Measurements from ENCODE around the gene GLB1L3. TPM values are rescaled to one million over a fixed set of nuclear protein-coding genes. Genes with fewer than 3 reads are reported as not detected.
"Not testable (repeated sequence)": the region's sequence is repeated elsewhere in the genome, so short reads cannot be mapped to it uniquely, and the experiment has no call there.

GLB1L3 gene
- total and polyA plus RNA-seq, 5 donors from 2014 or later, result 2.0 to 3.0 (median 2.3) TPM

GRCh38 chr11:134343646-134344045, 67.5 kb downstream of the GLB1L3 start:
- H3K27ac ChIP-seq (ENCODE audit: insufficient read depth, low read length, poor library complexity, severe bottlenecking), result no peak overlapping the region
- no peak for DNase-seq
- no peak for ATAC-seq (ENCODE audit: low read depth in 2 of 2)
- H3K36me3 ChIP-seq (ENCODE audit: control insufficient read depth, insufficient read depth, low read length), result no peaks in the 10 kb centered on the region
- no peak overlapping the region for H3K4me3 Mint-ChIP-seq
- no peaks in the 10 kb centered on the region for H3K4me1 Mint-ChIP-seq
- peaks cover 4% of the 10 kb centered on the region for H3K27me3 Mint-ChIP-seq
- H3K4me3 ChIP-seq (ENCODE audit: low read depth, low read length), result no peak overlapping the region
- H3K9me3 Mint-ChIP-seq, result no peaks in the 10 kb centered on the region
- H3K9me3 ChIP-seq (ENCODE audit: control insufficient read depth in 2 of 2, low read length in 2 of 2), result no peaks in the 10 kb centered on the region
- H3K27me3 ChIP-seq (ENCODE audit: control insufficient read depth, insufficient read depth, low read length), result no peaks in the 10 kb centered on the region
- no peak overlapping the region for H3K27ac Mint-ChIP-seq
- no peaks in the 10 kb centered on the region for H3K36me3 Mint-ChIP-seq
- H3K4me1 ChIP-seq (ENCODE audit: control insufficient read depth, insufficient read depth, low read length, poor library complexity, severe bottlenecking), result no peaks in the 10 kb centered on the region

GRCh38 chr11:134344497-134345236, 68.5 kb downstream of the GLB1L3 start:
- not testable (repeated sequence) for H3K4me3 ChIP-seq (ENCODE audit: low read depth, low read length); H3K9me3 ChIP-seq (ENCODE audit: control insufficient read depth in 2 of 2, low read length in 2 of 2); DNase-seq; H3K4me3 Mint-ChIP-seq; H3K4me1 Mint-ChIP-seq; H3K36me3 Mint-ChIP-seq; H3K27ac Mint-ChIP-seq; H3K27me3 Mint-ChIP-seq; H3K4me1 ChIP-seq (ENCODE audit: control insufficient read depth, insufficient read depth, low read length, poor library complexity, severe bottlenecking); H3K36me3 ChIP-seq (ENCODE audit: control insufficient read depth, insufficient read depth, low read length); H3K9me3 Mint-ChIP-seq; H3K27me3 ChIP-seq (ENCODE audit: control insufficient read depth, insufficient read depth, low read length); H3K27ac ChIP-seq (ENCODE audit: insufficient read depth, low read length, poor library complexity, severe bottlenecking)
- ATAC-seq (ENCODE audit: low read depth in 2 of 2), result peak in 1 of 2 donors; percentile 13

GRCh38 chr11:134345237-134345550, 69.0 kb downstream of the GLB1L3 start:
- Mint-ChIP-seq H3K9me3 (no peaks in the 10 kb centered on the region), H3K27ac (no peak overlapping the region), H3K4me1 (peaks cover 0 to 6% (median 4%) of the 10 kb centered on the region in 4 donors), H3K27me3 (peaks cover 4% of the 10 kb centered on the region), H3K4me3 (no peak overlapping the region), H3K36me3 (no peaks in the 10 kb centered on the region)
- no peak overlapping the region for H3K27ac ChIP-seq (ENCODE audit: insufficient read depth, low read length, poor library complexity, severe bottlenecking)
- ATAC-seq (ENCODE audit: low read depth in 2 of 2) (no peak), DNase-seq (no peak)
- H3K27me3 ChIP-seq (ENCODE audit: control insufficient read depth, insufficient read depth, low read length), result no peaks in the 10 kb centered on the region
- no peaks in the 10 kb centered on the region for H3K9me3 ChIP-seq (ENCODE audit: control insufficient read depth in 2 of 2, low read length in 2 of 2)
- no peaks in the 10 kb centered on the region for H3K4me1 ChIP-seq (ENCODE audit: control insufficient read depth, insufficient read depth, low read length, poor library complexity, severe bottlenecking)
- H3K4me3 ChIP-seq (ENCODE audit: low read depth, low read length), result no peak overlapping the region
- no peaks in the 10 kb centered on the region for H3K36me3 ChIP-seq (ENCODE audit: control insufficient read depth, insufficient read depth, low read length)

- no peak overlapping the region for H3K4me3 Mint-ChIP-seq
- H3K4me3 ChIP-seq (ENCODE audit: low read depth, low read length), result no peak overlapping the region
- H3K27me3 Mint-ChIP-seq, result peaks cover 4% of the 10 kb centered on the region
- no peaks in the 10 kb centered on the region for H3K9me3 ChIP-seq (ENCODE audit: control insufficient read depth in 2 of 2, low read length in 2 of 2)
- H3K36me3 Mint-ChIP-seq, result no peaks in the 10 kb centered on the region
- no peak overlapping the region for H3K27ac Mint-ChIP-seq
- ATAC-seq (ENCODE audit: low read depth in 2 of 2), result no peak
- no peaks in the 10 kb centered on the region for H3K36me3 ChIP-seq (ENCODE audit: control insufficient read depth, insufficient read depth, low read length)
- no peaks in the 10 kb centered on the region for H3K27me3 ChIP-seq (ENCODE audit: control insufficient read depth, insufficient read depth, low read length)
- no peak overlapping the region for H3K27ac ChIP-seq (ENCODE audit: insufficient read depth, low read length, poor library complexity, severe bottlenecking)
- H3K9me3 Mint-ChIP-seq, result no peaks in the 10 kb centered on the region
- peaks cover 0 to 6% (median 4%) of the 10 kb centered on the region in 4 donors for H3K4me1 Mint-ChIP-seq
- no peak for DNase-seq
- H3K4me1 ChIP-seq (ENCODE audit: control insufficient read depth, insufficient read depth, low read length, poor library complexity, severe bottlenecking), result no peaks in the 10 kb centered on the region
Observed at GRCh38 chr11:134346101-134346975, 70.2 kb downstream of the GLB1L3 start.

GRCh38 chr11:134346976-134347350, 70.8 kb downstream of the GLB1L3 start:
- Mint-ChIP-seq H3K36me3 (no peaks in the 10 kb centered on the region), H3K4me3 (no peak overlapping the region), H3K4me1 (peaks cover 0 to 6% (median 4%) of the 10 kb centered on the region in 4 donors), H3K27ac (peak overlapping the region in 1 of 3 donors; percentile 38), H3K27me3 (peaks cover 4% of the 10 kb centered on the region), H3K9me3 (no peaks in the 10 kb centered on the region)
- no peaks in the 10 kb centered on the region for H3K4me1 ChIP-seq (ENCODE audit: control insufficient read depth, insufficient read depth, low read length, poor library complexity, severe bottlenecking)
- H3K4me3 ChIP-seq (ENCODE audit: low read depth, low read length), result no peak overlapping the region
- no peaks in the 10 kb centered on the region for H3K36me3 ChIP-seq (ENCODE audit: control insufficient read depth, insufficient read depth, low read length)
- DNase-seq (no peak), ATAC-seq (ENCODE audit: low read depth in 2 of 2) (no peak)
- no peaks in the 10 kb centered on the region for H3K27me3 ChIP-seq (ENCODE audit: control insufficient read depth, insufficient read depth, low read length)
- no peaks in the 10 kb centered on the region for H3K9me3 ChIP-seq (ENCODE audit: control insufficient read depth in 2 of 2, low read length in 2 of 2)
- no peak overlapping the region for H3K27ac ChIP-seq (ENCODE audit: insufficient read depth, low read length, poor library complexity, severe bottlenecking)

- Mint-ChIP-seq H3K4me3 (no peak overlapping the region), H3K36me3 (no peaks in the 10 kb centered on the region), H3K27me3 (peaks cover 4% of the 10 kb centered on the region), H3K4me1 (peaks cover 0 to 6% (median 4%) of the 10 kb centered on the region in 4 donors), H3K27ac (peak overlapping the region in 1 of 3 donors; percentile 38), H3K9me3 (no peaks in the 10 kb centered on the region)
- no peak for ATAC-seq (ENCODE audit: low read depth in 2 of 2)
- Histone ChIP-seq H3K36me3 (ENCODE audit: control insufficient read depth, insufficient read depth, low read length) (no peaks in the 10 kb centered on the region), H3K4me1 (ENCODE audit: control insufficient read depth, insufficient read depth, low read length, poor library complexity, severe bottlenecking) (no peaks in the 10 kb centered on the region), H3K27me3 (ENCODE audit: control insufficient read depth, insufficient read depth, low read length) (no peaks in the 10 kb centered on the region), H3K4me3 (ENCODE audit: low read depth, low read length) (no peak overlapping the region), H3K27ac (ENCODE audit: insufficient read depth, low read length, poor library complexity, severe bottlenecking) (no peak overlapping the region), H3K9me3 (ENCODE audit: control insufficient read depth in 2 of 2, low read length in 2 of 2) (no peaks in the 10 kb centered on the region)
- no peak for DNase-seq
Observed at GRCh38 chr11:134347441-134347840, 71.3 kb downstream of the GLB1L3 start.

GRCh38 chr11:134349109-134349801, 73.1 kb downstream of the GLB1L3 start:
- Mint-ChIP-seq H3K36me3 (no peaks in the 10 kb centered on the region), H3K27me3 (no peaks in the 10 kb centered on the region), H3K27ac (no peak overlapping the region), H3K9me3 (no peaks in the 10 kb centered on the region), H3K4me1 (peaks cover 0 to 6% (median 4%) of the 10 kb centered on the region in 4 donors), H3K4me3 (no peak overlapping the region)
- Histone ChIP-seq H3K27me3 (ENCODE audit: control insufficient read depth, insufficient read depth, low read length) (no peaks in the 10 kb centered on the region), H3K4me1 (ENCODE audit: control insufficient read depth, insufficient read depth, low read length, poor library complexity, severe bottlenecking) (no peaks in the 10 kb centered on the region), H3K27ac (ENCODE audit: insufficient read depth, low read length, poor library complexity, severe bottlenecking) (no peak overlapping the region), H3K36me3 (ENCODE audit: control insufficient read depth, insufficient read depth, low read length) (no peaks in the 10 kb centered on the region), H3K9me3 (ENCODE audit: control insufficient read depth in 2 of 2, low read length in 2 of 2) (peaks cover 0 to 3% of the 10 kb centered on the region in 2 experiments), H3K4me3 (ENCODE audit: low read depth, low read length) (no peak overlapping the region)
- ATAC-seq (ENCODE audit: low read depth in 2 of 2) (no peak), DNase-seq (no peak)

All from CD4-positive, CD25-positive, alpha-beta regulatory T cell (primary cell).